Measurements from ENCODE around the gene ZBTB38.

The ZBTB38 gene

DNA sequence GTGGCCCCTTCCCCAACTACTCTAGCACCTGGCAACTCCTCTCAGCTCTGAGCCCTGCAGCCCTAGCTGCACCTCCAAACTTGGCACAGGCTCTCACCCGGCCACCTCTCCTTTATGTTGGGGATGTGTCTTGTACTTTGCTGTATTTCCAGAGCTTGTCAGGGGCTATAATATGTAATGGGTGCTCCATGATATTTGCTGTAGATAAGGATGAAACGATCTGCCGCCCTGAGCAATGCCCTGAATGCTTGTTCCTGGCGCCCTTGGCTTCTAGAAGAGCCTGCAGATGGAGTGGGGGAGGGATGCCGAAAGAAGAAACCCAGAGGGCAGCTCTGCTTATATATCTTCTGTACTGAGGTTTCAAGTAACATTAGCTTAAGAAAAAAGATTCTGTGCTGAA is 35.9 kb upstream of the ZBTB38 start:
- Histone ChIP-seq H3K36me3 (ENCODE audit: control insufficient read depth, low read depth, low read length) (no peaks in the 10 kb centered on the region), H3K27ac (ENCODE audit: low read length) (no peak overlapping the region), H3K9me3 (ENCODE audit: control insufficient read depth, low read depth, low read length) (no peaks in the 10 kb centered on the region), H3K4me3 (ENCODE audit: low read length) (no peak overlapping the region), H3K27me3 (ENCODE audit: control insufficient read depth, insufficient read depth, low read length) (no peaks in the 10 kb centered on the region), H3K4me1 (ENCODE audit: control insufficient read depth, low read depth, low read length) (peaks cover 8% of the 10 kb centered on the region), H3K9ac (ENCODE audit: low read length) (no peak overlapping the region)

GRCh38 chr3:141333836-141334626 is 34.3 kb upstream of the ZBTB38 start:
- peaks cover 8% of the 10 kb centered on the region for H3K4me1 ChIP-seq (ENCODE audit: control insufficient read depth, low read depth, low read length)
- no peak overlapping the region for H3K9ac ChIP-seq (ENCODE audit: low read length)
- no peaks in the 10 kb centered on the region for H3K9me3 ChIP-seq (ENCODE audit: control insufficient read depth, low read depth, low read length)
- H3K4me3 ChIP-seq (ENCODE audit: low read length): no peak overlapping the region
- H3K36me3 ChIP-seq (ENCODE audit: control insufficient read depth, low read depth, low read length): no peaks in the 10 kb centered on the region
- no peak overlapping the region for H3K27ac ChIP-seq (ENCODE audit: low read length)
- no peaks in the 10 kb centered on the region for H3K27me3 ChIP-seq (ENCODE audit: control insufficient read depth, insufficient read depth, low read length)

- Histone ChIP-seq H3K4me1 (ENCODE audit: control insufficient read depth, low read depth, low read length) (peaks cover 8% of the 10 kb centered on the region), H3K36me3 (ENCODE audit: control insufficient read depth, low read depth, low read length) (no peaks in the 10 kb centered on the region), H3K9ac (ENCODE audit: low read length) (no peak overlapping the region), H3K4me3 (ENCODE audit: low read length) (no peak overlapping the region), H3K9me3 (ENCODE audit: control insufficient read depth, low read depth, low read length) (no peaks in the 10 kb centered on the region), H3K27me3 (ENCODE audit: control insufficient read depth, insufficient read depth, low read length) (no peaks in the 10 kb centered on the region), H3K27ac (ENCODE audit: low read length) (no peak overlapping the region)
Measured at GRCh38 chr3:141334627-141335250, 33.6 kb upstream of the ZBTB38 start.

GRCh38 chr3:141335531-141336061 is 32.7 kb upstream of the ZBTB38 start:
- H3K27me3 ChIP-seq (ENCODE audit: control insufficient read depth, insufficient read depth, low read length): no peaks in the 10 kb centered on the region
- no peak overlapping the region for H3K27ac ChIP-seq (ENCODE audit: low read length)
- H3K9me3 ChIP-seq (ENCODE audit: control insufficient read depth, low read depth, low read length): no peaks in the 10 kb centered on the region
- no peak overlapping the region for H3K4me3 ChIP-seq (ENCODE audit: low read length)
- peaks cover 8% of the 10 kb centered on the region for H3K4me1 ChIP-seq (ENCODE audit: control insufficient read depth, low read depth, low read length)
- H3K36me3 ChIP-seq (ENCODE audit: control insufficient read depth, low read depth, low read length): no peaks in the 10 kb centered on the region
- no peak overlapping the region for H3K9ac ChIP-seq (ENCODE audit: low read length)

GRCh38 chr3:141336672-141337522 is 31.4 kb upstream of the ZBTB38 start:
- no peak overlapping the region for H3K27ac ChIP-seq (ENCODE audit: low read length)
- H3K9me3 ChIP-seq (ENCODE audit: control insufficient read depth, low read depth, low read length): no peaks in the 10 kb centered on the region
- no peaks in the 10 kb centered on the region for H3K36me3 ChIP-seq (ENCODE audit: control insufficient read depth, low read depth, low read length)
- peaks cover 8% of the 10 kb centered on the region for H3K4me1 ChIP-seq (ENCODE audit: control insufficient read depth, low read depth, low read length)
- H3K4me3 ChIP-seq (ENCODE audit: low read length): no peak overlapping the region
- H3K27me3 ChIP-seq (ENCODE audit: control insufficient read depth, insufficient read depth, low read length): no peaks in the 10 kb centered on the region
- H3K9ac ChIP-seq (ENCODE audit: low read length): no peak overlapping the region

DNA sequence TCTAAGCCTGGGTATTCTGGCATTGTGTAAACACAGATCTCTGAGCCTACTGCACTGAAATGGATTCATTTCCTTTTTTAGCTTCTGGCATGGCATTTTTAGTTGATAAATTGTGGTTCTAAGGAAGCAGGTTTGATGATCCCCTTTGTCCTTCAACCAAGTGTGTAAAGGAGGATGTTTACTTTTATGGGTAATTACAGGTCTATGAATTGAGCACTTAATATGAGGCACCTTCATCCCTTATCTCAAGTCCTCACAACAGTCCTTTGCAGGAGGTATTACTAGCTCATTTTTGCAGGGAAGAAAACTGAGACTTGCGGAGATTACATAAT is 30.8 kb upstream of the ZBTB38 start:
- no peaks in the 10 kb centered on the region for H3K9me3 ChIP-seq (ENCODE audit: control insufficient read depth, low read depth, low read length)
- no peak overlapping the region for H3K27ac ChIP-seq (ENCODE audit: low read length)
- H3K27me3 ChIP-seq (ENCODE audit: control insufficient read depth, insufficient read depth, low read length): no peaks in the 10 kb centered on the region
- H3K9ac ChIP-seq (ENCODE audit: low read length): no peak overlapping the region
- peaks cover 8% of the 10 kb centered on the region for H3K4me1 ChIP-seq (ENCODE audit: control insufficient read depth, low read depth, low read length)
- H3K36me3 ChIP-seq (ENCODE audit: control insufficient read depth, low read depth, low read length): no peaks in the 10 kb centered on the region
- H3K4me3 ChIP-seq (ENCODE audit: low read length): no peak overlapping the region

GRCh38 chr3:141337991-141338390 is 30.3 kb upstream of the ZBTB38 start:
- peaks cover 8% of the 10 kb centered on the region for H3K4me1 ChIP-seq (ENCODE audit: control insufficient read depth, low read depth, low read length)
- no peak overlapping the region for H3K27ac ChIP-seq (ENCODE audit: low read length)
- no peaks in the 10 kb centered on the region for H3K27me3 ChIP-seq (ENCODE audit: control insufficient read depth, insufficient read depth, low read length)
- H3K36me3 ChIP-seq (ENCODE audit: control insufficient read depth, low read depth, low read length): no peaks in the 10 kb centered on the region
- H3K9me3 ChIP-seq (ENCODE audit: control insufficient read depth, low read depth, low read length): no peaks in the 10 kb centered on the region
- no peak overlapping the region for H3K9ac ChIP-seq (ENCODE audit: low read length)
- H3K4me3 ChIP-seq (ENCODE audit: low read length): no peak overlapping the region

DNA sequence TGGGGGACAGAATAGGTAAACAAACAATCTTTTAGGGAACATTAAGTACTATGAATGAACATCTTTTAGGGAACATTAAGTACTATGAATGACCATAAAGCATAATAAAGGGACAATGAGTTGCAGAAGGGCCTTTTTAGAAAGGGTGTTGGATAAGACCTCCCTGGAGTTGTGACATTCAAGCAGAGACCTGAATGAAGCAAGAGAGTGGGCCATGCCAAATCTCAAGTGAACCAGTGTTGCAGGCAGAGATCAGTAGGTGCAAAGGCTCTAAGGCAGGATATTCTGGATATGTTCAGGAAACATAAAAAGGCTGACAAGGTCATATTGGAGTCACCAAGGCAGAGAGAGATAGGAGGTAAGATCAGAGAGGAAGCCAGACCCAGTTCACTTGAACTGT is 29.4 kb upstream of the ZBTB38 start:
- Histone ChIP-seq H3K4me1 (ENCODE audit: control insufficient read depth, low read depth, low read length) (peaks cover 8% of the 10 kb centered on the region), H3K27ac (ENCODE audit: low read length) (no peak overlapping the region), H3K9me3 (ENCODE audit: control insufficient read depth, low read depth, low read length) (no peaks in the 10 kb centered on the region)

DNA sequence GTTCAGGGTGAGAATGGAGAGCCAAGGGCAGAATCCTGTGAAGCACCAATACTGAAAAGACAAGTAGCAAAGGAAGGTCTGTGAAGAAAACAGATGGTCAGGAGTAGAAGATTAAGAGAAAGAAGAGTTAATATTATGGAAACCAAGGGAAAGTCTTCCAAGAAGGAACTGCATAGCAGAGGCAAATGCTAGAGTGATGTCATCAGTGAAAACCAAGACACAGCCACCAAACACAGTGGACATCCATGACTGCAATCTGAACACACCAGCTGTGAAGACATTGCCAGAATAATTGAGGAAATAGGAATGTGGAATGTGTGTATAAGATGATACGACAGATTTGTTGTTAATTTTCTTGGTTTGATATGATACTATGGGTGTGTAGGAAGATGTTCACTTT is 26.8 kb upstream of the ZBTB38 start:
- H3K4me3 ChIP-seq (ENCODE audit: low read length): no peak overlapping the region
- no peak overlapping the region for H3K27ac ChIP-seq (ENCODE audit: low read length)
- no peaks in the 10 kb centered on the region for H3K27me3 ChIP-seq (ENCODE audit: control insufficient read depth, insufficient read depth, low read length)
- no peaks in the 10 kb centered on the region for H3K36me3 ChIP-seq (ENCODE audit: control insufficient read depth, low read depth, low read length)
- no peaks in the 10 kb centered on the region for H3K9me3 ChIP-seq (ENCODE audit: control insufficient read depth, low read depth, low read length)
- H3K4me1 ChIP-seq (ENCODE audit: control insufficient read depth, low read depth, low read length): no peaks in the 10 kb centered on the region
- H3K9ac ChIP-seq (ENCODE audit: low read length): no peak overlapping the region

More for the DNA sequence above, 29.4 kb upstream of the ZBTB38 start:
- Histone ChIP-seq H3K27me3 (ENCODE audit: control insufficient read depth, insufficient read depth, low read length) (no peaks in the 10 kb centered on the region), H3K36me3 (ENCODE audit: control insufficient read depth, low read depth, low read length) (no peaks in the 10 kb centered on the region), H3K9ac (ENCODE audit: low read length) (no peak overlapping the region), H3K4me3 (ENCODE audit: low read length) (no peak overlapping the region)

DNA sequence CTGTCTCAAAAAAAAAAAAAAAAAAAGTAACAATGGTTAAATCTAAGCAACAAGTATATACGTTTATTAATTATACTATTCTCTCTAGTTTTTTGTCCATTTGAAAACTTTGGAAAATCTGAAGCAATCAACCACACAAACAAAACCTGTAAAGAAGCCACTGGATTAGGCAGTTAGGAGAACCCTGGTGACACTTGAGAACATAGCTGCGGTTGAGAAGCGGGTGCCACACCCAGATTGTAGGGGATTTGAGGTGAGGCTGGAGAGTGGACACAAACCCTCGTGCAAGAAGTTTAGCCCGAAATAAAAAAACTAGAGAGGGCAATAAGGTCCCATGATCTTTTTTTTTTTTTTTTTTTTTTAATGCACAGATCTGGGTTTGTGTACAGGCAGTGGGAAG is 25.9 kb upstream of the ZBTB38 start:
- H3K27ac ChIP-seq (ENCODE audit: low read length): no peak overlapping the region
- no peak overlapping the region for H3K9ac ChIP-seq (ENCODE audit: low read length)
- no peaks in the 10 kb centered on the region for H3K36me3 ChIP-seq (ENCODE audit: control insufficient read depth, low read depth, low read length)
- no peaks in the 10 kb centered on the region for H3K4me1 ChIP-seq (ENCODE audit: control insufficient read depth, low read depth, low read length)
- H3K27me3 ChIP-seq (ENCODE audit: control insufficient read depth, insufficient read depth, low read length): no peaks in the 10 kb centered on the region
- H3K9me3 ChIP-seq (ENCODE audit: control insufficient read depth, low read depth, low read length): no peaks in the 10 kb centered on the region
- H3K4me3 ChIP-seq (ENCODE audit: low read length): no peak overlapping the region

DNA sequence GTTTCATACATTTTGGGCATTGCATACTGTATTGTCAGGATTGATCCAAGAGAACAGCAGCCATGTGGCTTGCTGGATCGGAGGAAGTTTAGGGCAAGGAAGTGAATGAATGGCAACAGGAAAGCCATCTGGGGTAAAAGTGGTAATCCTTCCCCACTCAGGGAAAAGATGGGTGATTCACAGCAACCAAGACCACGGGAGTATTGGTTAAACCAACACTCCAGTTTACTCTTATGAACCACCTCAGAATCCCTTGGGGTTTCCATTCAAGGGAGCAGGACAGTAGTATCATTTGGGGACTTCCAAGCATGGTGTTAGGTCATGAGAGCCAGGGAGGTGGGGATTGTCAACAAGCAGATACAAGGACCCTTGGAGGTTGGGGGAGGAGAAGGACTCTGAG is 25.2 kb upstream of the ZBTB38 start:
- no peak overlapping the region for H3K27ac ChIP-seq (ENCODE audit: low read length)

More for the DNA sequence above, 25.2 kb upstream of the ZBTB38 start:
- H3K9ac ChIP-seq (ENCODE audit: low read length): no peak overlapping the region
- H3K9me3 ChIP-seq (ENCODE audit: control insufficient read depth, low read depth, low read length): no peaks in the 10 kb centered on the region
- no peaks in the 10 kb centered on the region for H3K27me3 ChIP-seq (ENCODE audit: control insufficient read depth, insufficient read depth, low read length)
- H3K36me3 ChIP-seq (ENCODE audit: control insufficient read depth, low read depth, low read length): no peaks in the 10 kb centered on the region
- H3K4me1 ChIP-seq (ENCODE audit: control insufficient read depth, low read depth, low read length): no peaks in the 10 kb centered on the region
- no peak overlapping the region for H3K4me3 ChIP-seq (ENCODE audit: low read length)

Data from iPS-18a (cell line).